Gastrocnemius medialis (tissue), 4 donors: ENCODE data around the gene POTEC. TPM values are rescaled to one million over a fixed set of nuclear protein-coding genes. Genes with fewer than 3 reads are reported as not detected.
"Not testable (repeated sequence)": the region's sequence is repeated elsewhere in the genome, so short reads cannot be mapped to it uniquely, and the experiment has no call there.

ENCODE experiments used
- ATAC-seq, 2 donors: fragments of 150-250 bp; one replicate each; pipeline ENCODE4 v1.9.1; 2016
- DNase-seq, 2 donors: peaks; one replicate each; pipeline ENCODE4 v3.0.0-alpha.2; 2019
- H3K27ac ChIP-seq, 4 donors: fragments of 200-600 bp; sonication (generic); 1 replicate in 1 of 4; 2 replicates in 3 of 4; pipeline ENCODE4 v1.5.1; 2016 to 2018; ENCODE audit warnings: mild to moderate bottlenecking in 2 of 4, moderate library complexity in 1 of 4
- H3K27me3 ChIP-seq, 3 donors: fragments of 200-600 bp; sonication (generic) in 2 of 3; 1 replicate in 1 of 3; 2 replicates in 2 of 3; pipeline versions ENCODE4 v1.5.1 to v1.6.0; 2016 to 2019; ENCODE audit warnings: mild to moderate bottlenecking in 1 of 3, moderate library complexity in 1 of 3
- H3K36me3 ChIP-seq, 2 donors: fragments of 200-600 bp; sonication (generic) in 1 of 2; one replicate each; pipeline ENCODE4 v1.5.1; 2017 to 2018
- H3K4me1 ChIP-seq, 2 donors: fragments of 200-600 bp; sonication (generic) in 1 of 2; one replicate each; pipeline ENCODE4 v1.5.1; 2016 to 2017; ENCODE audit warnings: mild to moderate bottlenecking in 2 of 2
- H3K4me3 ChIP-seq, 4 donors: fragments of 200-600 bp; sonication (generic) in 3 of 4; 1 replicate in 1 of 4; 2 replicates in 3 of 4; pipeline ENCODE4 v1.5.1; 2016 to 2019; ENCODE audit warnings: mild to moderate bottlenecking in 2 of 4
- H3K9me3 ChIP-seq, 3 donors: fragments of 200-600 bp; sonication (generic) in 2 of 3; 1 replicate in 1 of 3; 2 replicates in 2 of 3; pipeline ENCODE4 v1.5.1; 2016 to 2019
- CTCF ChIP-seq, 5 experiments: fragments of 450-650 bp in 3 of 5; fragments of 200-600 bp in 2 of 5; sonication (generic) in 2 of 5; IDR thresholded peaks in 4 of 5; conservative IDR thresholded peaks in 1 of 5; 1 replicate in 4 of 5; 2 replicates in 1 of 5; pipeline ENCODE4 v1.5.1; 2016 to 2019; ENCODE audit warnings: antibody characterized with exemption in 5 of 5, mild to moderate bottlenecking in 3 of 5, moderate library complexity in 3 of 5
- POLR2A ChIP-seq, 2 donors: fragments of 450-650 bp; IDR thresholded peaks; one replicate each; pipeline ENCODE4 v1.6.1; 2017; ENCODE audit warnings: antibody characterized with exemption in 2 of 2, mild to moderate bottlenecking in 2 of 2, moderate library complexity in 2 of 2
- in situ Hi-C, 4 donors: fragments of 200-750 bp; cut with MboI; loops; one replicate each; pipeline versions ENCODE4 v1.15.0 to v1.8.0; 2017; ENCODE audit warnings: low sequenced_read_pairs in 4 of 4
- intact Hi-C: fragments of 100-400 bp; cut with DNase I; formaldehyde crosslinking; loops from one replicate; pipeline ENCODE4 v1.15.1; 2023; ENCODE audit warnings: low total_unique reads
- total RNA-seq, 4 donors: library from RNA; depleted of rRNA; stranded (reverse); fragments of >200 nt; gene quantifications; one replicate each; pipeline versions ENCODE4 v1.1.0 to v1.2.3, GENCODE V29; 2016

POTEC gene
- not detected for total RNA-seq

- H3K4me3 ChIP-seq, H3K36me3 ChIP-seq, DNase-seq, H3K4me1 ChIP-seq, H3K9me3 ChIP-seq, H3K27me3 ChIP-seq, in situ Hi-C loops, intact Hi-C loops, ATAC-seq, H3K27ac ChIP-seq: not testable (repeated sequence)
Measured at GRCh38 chr18:14543446-14543964, at the start of gene POTEC. Gene POTEC, minus strand, starts transcription at chr18:14543600. Its CDS starts 454 bp downstream, at chr18:14543146.

GRCh38 chr18:14577971-14578370, 34.6 kb upstream of the POTEC start:
- TF ChIP-seq CTCF (IDR thresholded peaks at IDR 0.05 in 4 of 5, conservative IDR thresholded peaks at IDR 0.05 in 1 of 5) (no peak), POLR2A (IDR thresholded peaks at IDR 0.05) (no peak)
- Histone ChIP-seq H3K4me1 (no peaks in the 10 kb centered on the region), H3K36me3 (no peaks in the 10 kb centered on the region), H3K9me3 (no peaks in the 10 kb centered on the region), H3K27ac (no peak overlapping the region), H3K27me3 (no peaks in the 10 kb centered on the region), H3K4me3 (no peak overlapping the region)
- DNase-seq (no peak), ATAC-seq (no peak)
- intact Hi-C loops: no loop called here
- in situ Hi-C loops: no loop called here

GRCh38 chr18:14559502-14559901, 16.1 kb upstream of the POTEC start:
- H3K4me1 ChIP-seq, H3K27ac ChIP-seq, in situ Hi-C loops, H3K4me3 ChIP-seq, H3K27me3 ChIP-seq, intact Hi-C loops, DNase-seq, ATAC-seq, H3K9me3 ChIP-seq, H3K36me3 ChIP-seq: not testable (repeated sequence)

GRCh38 chr18:14531659-14532058, 11.7 kb downstream of the POTEC start:
- in situ Hi-C loops, intact Hi-C loops: not testable (repeated sequence)

GRCh38 chr18:14510707-14511106, 32.7 kb downstream of the POTEC start:
- in situ Hi-C loops, H3K36me3 ChIP-seq, DNase-seq: not testable (repeated sequence)

More at GRCh38 chr18:14531659-14532058, 11.7 kb downstream of the POTEC start:
- not testable (repeated sequence) for DNase-seq, H3K9me3 ChIP-seq, H3K4me3 ChIP-seq, H3K27me3 ChIP-seq, H3K27ac ChIP-seq, H3K4me1 ChIP-seq, H3K36me3 ChIP-seq, ATAC-seq

GRCh38 chr18:14503691-14504090, 39.7 kb downstream of the POTEC start:
- H3K4me1 ChIP-seq, ATAC-seq, H3K9me3 ChIP-seq, in situ Hi-C loops, H3K36me3 ChIP-seq, H3K27me3 ChIP-seq, H3K4me3 ChIP-seq, H3K27ac ChIP-seq, intact Hi-C loops, DNase-seq: not testable (repeated sequence)

More at GRCh38 chr18:14510707-14511106, 32.7 kb downstream of the POTEC start:
- H3K27ac ChIP-seq, H3K4me3 ChIP-seq, H3K27me3 ChIP-seq, H3K9me3 ChIP-seq, intact Hi-C loops, ATAC-seq, H3K4me1 ChIP-seq: not testable (repeated sequence)

GRCh38 chr18:14501894-14502293, 41.5 kb downstream of the POTEC start:
- H3K27me3 ChIP-seq, H3K36me3 ChIP-seq, DNase-seq, H3K4me1 ChIP-seq, ATAC-seq, H3K4me3 ChIP-seq, H3K27ac ChIP-seq, in situ Hi-C loops, H3K9me3 ChIP-seq, intact Hi-C loops: not testable (repeated sequence)

- ATAC-seq, DNase-seq, H3K27ac ChIP-seq, H3K27me3 ChIP-seq, H3K36me3 ChIP-seq, H3K9me3 ChIP-seq, H3K4me3 ChIP-seq, in situ Hi-C loops, H3K4me1 ChIP-seq, intact Hi-C loops: not testable (repeated sequence)
Measured at GRCh38 chr18:14489256-14490014, 54.0 kb downstream of the POTEC start.

GRCh38 chr18:14488789-14489188, 54.6 kb downstream of the POTEC start:
- H3K36me3 ChIP-seq, H3K4me1 ChIP-seq, intact Hi-C loops, H3K4me3 ChIP-seq, DNase-seq, ATAC-seq, in situ Hi-C loops, H3K27ac ChIP-seq, H3K27me3 ChIP-seq, H3K9me3 ChIP-seq: not testable (repeated sequence)

GRCh38 chr18:14486926-14487580, 56.3 kb downstream of the POTEC start:
- H3K4me1 ChIP-seq, in situ Hi-C loops, H3K27me3 ChIP-seq, ATAC-seq, H3K36me3 ChIP-seq, H3K9me3 ChIP-seq, H3K27ac ChIP-seq, DNase-seq, H3K4me3 ChIP-seq, intact Hi-C loops: not testable (repeated sequence)

GRCh38 chr18:14479076-14479475, 64.3 kb downstream of the POTEC start:
- ATAC-seq, DNase-seq, H3K27me3 ChIP-seq, in situ Hi-C loops, H3K4me3 ChIP-seq, H3K4me1 ChIP-seq, H3K36me3 ChIP-seq, H3K9me3 ChIP-seq, intact Hi-C loops, H3K27ac ChIP-seq: not testable (repeated sequence)
